WTC11 (cell line): Measurements from ENCODE around the gene RGMA. TPM values are rescaled to one million over a fixed set of nuclear protein-coding genes. Genes with fewer than 3 reads are reported as not detected.

Experiments
- ATAC-seq: fragments of 200-7000 bp; cut with Tn5 transposase; 2 replicates; pipeline ENCODE4 v1.10.0; 2021; ENCODE audit warnings: mild to moderate bottlenecking, moderate library complexity
- CTCF ChIA-PET: fragments of 300-600 bp; sonication (Branson Sonifier 250); formaldehyde crosslinking; loops from one replicate; lab custom pipeline; 2021; ENCODE audit warnings: antibody characterized with exemption; lab: Charles Lee
- POLR2A ChIA-PET: fragments of 350-600 bp; sonication (Branson Sonifier 250); formaldehyde crosslinking; loops from one replicate; lab custom pipeline; 2021; ENCODE audit warnings: antibody characterized with exemption; lab: Charles Lee
- DNase-seq: peaks from one replicate; pipeline ENCODE4 v3.0.0; 2021; ENCODE audit warnings: low spot score
- H3K27ac Mint-ChIP-seq: 2 replicates; pipeline ENCODE4 v1.8.0; 2021; ENCODE audit warnings: mixed read lengths
- H3K27me3 Mint-ChIP-seq: 2 replicates; pipeline ENCODE4 v1.8.0; 2021; ENCODE audit warnings: low read depth, mild to moderate bottlenecking, moderate library complexity, mixed read lengths
- H3K36me3 Mint-ChIP-seq: 2 replicates; pipeline ENCODE4 v1.8.0; 2021; ENCODE audit warnings: mixed read lengths
- H3K4me1 Mint-ChIP-seq: 2 replicates; pipeline ENCODE4 v1.8.0; 2022; ENCODE audit warnings: mixed read lengths
- H3K4me3 Mint-ChIP-seq: 2 replicates; pipeline ENCODE4 v1.8.0; 2021; ENCODE audit warnings: mild to moderate bottlenecking, moderate library complexity, mixed read lengths
- H3K9me3 Mint-ChIP-seq: 2 replicates; pipeline ENCODE4 v1.8.0; 2021; ENCODE audit warnings: mixed read lengths
- ARID4B ChIP-seq: sonication (generic); formaldehyde crosslinking; IDR thresholded peaks from 2 replicates; pipeline ENCODE4 v1.8.0; 2023; ENCODE audit warnings: missing genetic modification reagents, mild to moderate bottlenecking, borderline replicate concordance
- CREM ChIP-seq: sonication (generic); formaldehyde crosslinking; IDR thresholded peaks from 2 replicates; pipeline ENCODE4 v1.8.1; 2022; ENCODE audit warnings: mild to moderate bottlenecking, missing genetic modification reagents, moderate library complexity
- EMX1 ChIP-seq: fragments of 250-450 bp; sonication (Bioruptor Pico); IDR thresholded peaks from 2 replicates; pipeline ENCODE4 v1.8.0; 2021; ENCODE audit warnings: mild to moderate bottlenecking
- NR2C2 ChIP-seq: sonication (generic); formaldehyde crosslinking; IDR thresholded peaks from 2 replicates; pipeline ENCODE4 v1.8.0; 2022; ENCODE audit warnings: mild to moderate bottlenecking, missing genetic modification reagents
- RORB ChIP-seq: fragments of 250-450 bp; sonication (Bioruptor Pico); IDR thresholded peaks from 2 replicates; pipeline ENCODE4 v1.9.0; 2021; ENCODE audit warnings: mild to moderate bottlenecking
- SMAD4 ChIP-seq: sonication (generic); formaldehyde crosslinking; IDR thresholded peaks from 2 replicates; pipeline ENCODE4 v1.8.0; 2022; ENCODE audit warnings: mild to moderate bottlenecking, missing genetic modification reagents
- ZBTB21 ChIP-seq: sonication (generic); formaldehyde crosslinking; IDR thresholded peaks from 2 replicates; pipeline ENCODE4 v1.8.1; 2023; ENCODE audit warnings: mild to moderate bottlenecking, missing genetic modification reagents, borderline replicate concordance
- ZNF317 ChIP-seq: sonication (generic); formaldehyde crosslinking; IDR thresholded peaks from 2 replicates; pipeline ENCODE4 v1.8.1; 2023; ENCODE audit warnings: low read depth, mild to moderate bottlenecking, moderate library complexity, missing genetic modification reagents, borderline replicate concordance
- ZNF396 ChIP-seq: fragments of 250-450 bp; sonication (Bioruptor Pico); IDR thresholded peaks from 2 replicates; pipeline ENCODE4 v1.8.0; 2021; ENCODE audit warnings: mild to moderate bottlenecking, moderate library complexity, borderline replicate concordance
- ZSCAN18 ChIP-seq: fragments of 250-450 bp; sonication (Bioruptor Pico); IDR thresholded peaks from 2 replicates; pipeline ENCODE4 v2.1.2; 2022; ENCODE audit warnings: mild to moderate bottlenecking, moderate library complexity
- total RNA-seq: library from RNA; stranded (reverse); gene quantifications from 3 replicates; pipeline ENCODE4 v1.2.3, GENCODE V29; 2021
- TF ChIP-seq, protein P1 (sequence below): fragments of 250-450 bp; sonication (Bioruptor Pico); IDR thresholded peaks from 2 replicates; pipeline ENCODE4 v1.9.0; 2021; ENCODE audit warnings: mild to moderate bottlenecking

RGMA gene
- total RNA-seq, 1 experiment from 2014 or later, result 47.2 TPM

GRCh38 chr15:93086791-93087190 lies 2.2 kb downstream of the RGMA start:
- peaks cover 17% of the 10 kb centered on the region for H3K27me3 Mint-ChIP-seq
- no peak overlapping the region for H3K4me3 Mint-ChIP-seq
- no peak for DNase-seq
- no peak for TF ChIP-seq ZNF396 (CRISPR knock-in tag)
- no peak for TF ChIP-seq RORB (CRISPR knock-in tag)
- TF ChIP-seq ZNF317 (CRISPR knock-in tag), result no peak
- no peak for ATAC-seq
- no peaks in the 10 kb centered on the region for H3K9me3 Mint-ChIP-seq
- POLR2A ChIA-PET, result no interaction called here
- H3K27ac Mint-ChIP-seq, result no peak overlapping the region
- H3K36me3 Mint-ChIP-seq, result 0 out of 2 replicates have a peak, but pooled peaks cover 5% of the 10 kb centered on the region
- CTCF ChIA-PET, result interaction anchor here (0.6 kb wide), 1 partner anchor 704 kb away, joined by 4 read pairs; no protein-coding TSS in a partner anchor
- H3K4me1 Mint-ChIP-seq, result peaks cover 35% of the 10 kb centered on the region

- no peak overlapping the region for H3K4me3 Mint-ChIP-seq
- TF ChIP-seq NR2C2 (CRISPR knock-in tag) (no peak), EMX1 (CRISPR knock-in tag) (no peak), SMAD4 (CRISPR knock-in tag) (no peak), ZBTB21 (CRISPR knock-in tag) (no peak), ZSCAN18 (CRISPR knock-in tag) (no peak)
- TF ChIP-seq, protein P1, sequence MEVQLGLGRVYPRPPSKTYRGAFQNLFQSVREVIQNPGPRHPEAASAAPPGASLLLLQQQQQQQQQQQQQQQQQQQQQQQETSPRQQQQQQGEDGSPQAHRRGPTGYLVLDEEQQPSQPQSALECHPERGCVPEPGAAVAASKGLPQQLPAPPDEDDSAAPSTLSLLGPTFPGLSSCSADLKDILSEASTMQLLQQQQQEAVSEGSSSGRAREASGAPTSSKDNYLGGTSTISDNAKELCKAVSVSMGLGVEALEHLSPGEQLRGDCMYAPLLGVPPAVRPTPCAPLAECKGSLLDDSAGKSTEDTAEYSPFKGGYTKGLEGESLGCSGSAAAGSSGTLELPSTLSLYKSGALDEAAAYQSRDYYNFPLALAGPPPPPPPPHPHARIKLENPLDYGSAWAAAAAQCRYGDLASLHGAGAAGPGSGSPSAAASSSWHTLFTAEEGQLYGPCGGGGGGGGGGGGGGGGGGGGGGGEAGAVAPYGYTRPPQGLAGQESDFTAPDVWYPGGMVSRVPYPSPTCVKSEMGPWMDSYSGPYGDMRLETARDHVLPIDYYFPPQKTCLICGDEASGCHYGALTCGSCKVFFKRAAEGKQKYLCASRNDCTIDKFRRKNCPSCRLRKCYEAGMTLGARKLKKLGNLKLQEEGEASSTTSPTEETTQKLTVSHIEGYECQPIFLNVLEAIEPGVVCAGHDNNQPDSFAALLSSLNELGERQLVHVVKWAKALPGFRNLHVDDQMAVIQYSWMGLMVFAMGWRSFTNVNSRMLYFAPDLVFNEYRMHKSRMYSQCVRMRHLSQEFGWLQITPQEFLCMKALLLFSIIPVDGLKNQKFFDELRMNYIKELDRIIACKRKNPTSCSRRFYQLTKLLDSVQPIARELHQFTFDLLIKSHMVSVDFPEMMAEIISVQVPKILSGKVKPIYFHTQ, result no peak
- ChIA-PET POLR2A (no interaction called here), CTCF (no interaction called here)
- peaks cover 17% of the 10 kb centered on the region for H3K27me3 Mint-ChIP-seq
- H3K9me3 Mint-ChIP-seq, result no peaks in the 10 kb centered on the region
- H3K36me3 Mint-ChIP-seq, result 0 out of 2 replicates have a peak, but pooled peaks cover 5% of the 10 kb centered on the region
- H3K4me1 Mint-ChIP-seq, result peaks cover 29% of the 10 kb centered on the region
- H3K27ac Mint-ChIP-seq, result no peak overlapping the region
- DNase-seq, result no peak
- no peak for ATAC-seq
Measured at GRCh38 chr15:93085692-93086091, 3.3 kb downstream of the RGMA start.

DNA sequence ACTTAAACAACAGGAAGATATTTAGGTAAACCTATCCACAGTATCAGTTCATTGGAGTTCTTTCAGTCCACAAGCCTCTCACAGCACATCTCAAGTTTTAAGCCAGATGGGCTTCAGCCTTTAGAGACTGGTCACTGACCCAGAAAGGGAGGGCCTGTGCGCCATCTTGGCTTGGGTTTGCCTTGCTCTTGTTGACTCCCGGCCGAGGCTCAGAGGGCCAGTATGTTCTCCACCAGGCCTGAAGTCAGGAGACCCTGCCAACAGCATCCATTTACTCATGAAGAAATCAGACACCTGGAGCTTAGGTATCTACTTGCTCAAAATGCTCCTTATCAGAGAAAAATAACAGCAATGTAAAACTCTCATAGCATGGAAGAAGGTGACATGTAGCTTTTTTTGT lies 6.2 kb downstream of the RGMA start:
- TF ChIP-seq ARID4B (CRISPR knock-in tag) (no peak), CREM (CRISPR knock-in tag) (no peak)
- TF ChIP-seq, protein P1, result no peak
- DNase-seq, result no peak
- no peak overlapping the region for H3K4me3 Mint-ChIP-seq
- H3K4me1 Mint-ChIP-seq, result peaks cover 33% of the 10 kb centered on the region
- peaks cover 16% of the 10 kb centered on the region for H3K27me3 Mint-ChIP-seq
- 0 out of 2 replicates have a peak, but pooled peaks cover 5% of the 10 kb centered on the region for H3K36me3 Mint-ChIP-seq
- no peak for ATAC-seq
- no peaks in the 10 kb centered on the region for H3K9me3 Mint-ChIP-seq
- H3K27ac Mint-ChIP-seq, result no peak overlapping the region
- ChIA-PET POLR2A (no interaction called here), CTCF (no interaction called here)
